PFSK-1 (cell line): ENCODE results near the gene HOXC12. TPM values are rescaled to one million over a fixed set of nuclear protein-coding genes. Genes with fewer than 3 reads are reported as not detected.

Experiments used
- FOXP2 ChIP-seq: optimal IDR thresholded peaks from 2 replicates; pipeline ENCODE3; 2011; ENCODE audit warnings: borderline replicate concordance, control low read depth, inconsistent platforms; ENCODE audit not compliant: insufficient read depth; ENCODE audit errors: extremely low read length, extremely low read depth
- POLR2AphosphoS5 ChIP-seq: IDR thresholded peaks from 2 replicates; pipeline ENCODE4 v1.6.1; 2012; ENCODE audit warnings: low read depth, mild to moderate bottlenecking, control low read depth, low read length, moderate library complexity
- SIN3A ChIP-seq: IDR thresholded peaks from 2 replicates; pipeline ENCODE4 v1.6.1; 2012; ENCODE audit warnings: mild to moderate bottlenecking, low read length, moderate library complexity, borderline replicate concordance; ENCODE audit not compliant: insufficient read depth
- TAF1 ChIP-seq: IDR thresholded peaks from 2 replicates; pipeline ENCODE4 v1.6.1; 2012; ENCODE audit warnings: low read length, control low read depth, borderline replicate concordance; ENCODE audit not compliant: insufficient read depth
- polyA plus RNA-seq: library from polyadenylated mRNA; unstranded; fragments of >200 nt; gene quantifications from one replicate; pipeline ENCODE4 v1.2.1, GENCODE V29; 2012; ENCODE audit warnings: low read depth, missing spikeins; ENCODE audit not compliant: insufficient read length
- TF ChIP-seq, protein P1 (sequence below), 2 experiments: IDR thresholded peaks; 2 replicates each; pipeline versions ENCODE4 v1.6.1 to v1.8.0; 2011 to 2012; ENCODE audit warnings: low read depth in 2 of 2, low read length in 2 of 2, control low read depth in 1 of 2, inconsistent platforms in 1 of 2, mild to moderate bottlenecking in 1 of 2, moderate library complexity in 1 of 2; ENCODE audit not compliant: insufficient read depth in 1 of 2

Gene HOXC12, protein sequence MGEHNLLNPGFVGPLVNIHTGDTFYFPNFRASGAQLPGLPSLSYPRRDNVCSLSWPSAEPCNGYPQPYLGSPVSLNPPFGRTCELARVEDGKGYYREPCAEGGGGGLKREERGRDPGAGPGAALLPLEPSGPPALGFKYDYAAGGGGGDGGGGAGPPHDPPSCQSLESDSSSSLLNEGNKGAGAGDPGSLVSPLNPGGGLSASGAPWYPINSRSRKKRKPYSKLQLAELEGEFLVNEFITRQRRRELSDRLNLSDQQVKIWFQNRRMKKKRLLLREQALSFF
- polyA plus RNA-seq = not detected

DNA sequence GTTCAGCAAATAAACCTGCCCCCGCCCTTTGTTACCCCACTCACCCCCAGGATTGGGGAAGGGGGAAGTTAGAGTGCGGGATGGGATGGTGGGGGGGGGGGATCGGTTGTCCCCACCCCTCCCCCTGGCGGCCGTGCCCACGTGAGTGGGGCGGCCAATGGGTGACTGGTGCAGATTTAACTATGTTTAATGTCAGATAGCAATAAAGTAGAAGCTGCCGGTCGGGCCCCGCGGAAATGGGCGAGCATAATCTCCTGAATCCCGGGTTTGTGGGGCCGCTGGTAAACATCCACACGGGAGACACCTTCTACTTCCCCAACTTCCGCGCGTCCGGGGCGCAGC is at the start of gene HOXC12:
Gene HOXC12 (plus strand): TSS at position 210 of the 342 bp plus-strand sequence. CDS start 27 bp downstream, at position 237.
- TF ChIP-seq FOXP2 = no peak
- no peak for TF ChIP-seq SIN3A
- TF ChIP-seq, protein P1, sequence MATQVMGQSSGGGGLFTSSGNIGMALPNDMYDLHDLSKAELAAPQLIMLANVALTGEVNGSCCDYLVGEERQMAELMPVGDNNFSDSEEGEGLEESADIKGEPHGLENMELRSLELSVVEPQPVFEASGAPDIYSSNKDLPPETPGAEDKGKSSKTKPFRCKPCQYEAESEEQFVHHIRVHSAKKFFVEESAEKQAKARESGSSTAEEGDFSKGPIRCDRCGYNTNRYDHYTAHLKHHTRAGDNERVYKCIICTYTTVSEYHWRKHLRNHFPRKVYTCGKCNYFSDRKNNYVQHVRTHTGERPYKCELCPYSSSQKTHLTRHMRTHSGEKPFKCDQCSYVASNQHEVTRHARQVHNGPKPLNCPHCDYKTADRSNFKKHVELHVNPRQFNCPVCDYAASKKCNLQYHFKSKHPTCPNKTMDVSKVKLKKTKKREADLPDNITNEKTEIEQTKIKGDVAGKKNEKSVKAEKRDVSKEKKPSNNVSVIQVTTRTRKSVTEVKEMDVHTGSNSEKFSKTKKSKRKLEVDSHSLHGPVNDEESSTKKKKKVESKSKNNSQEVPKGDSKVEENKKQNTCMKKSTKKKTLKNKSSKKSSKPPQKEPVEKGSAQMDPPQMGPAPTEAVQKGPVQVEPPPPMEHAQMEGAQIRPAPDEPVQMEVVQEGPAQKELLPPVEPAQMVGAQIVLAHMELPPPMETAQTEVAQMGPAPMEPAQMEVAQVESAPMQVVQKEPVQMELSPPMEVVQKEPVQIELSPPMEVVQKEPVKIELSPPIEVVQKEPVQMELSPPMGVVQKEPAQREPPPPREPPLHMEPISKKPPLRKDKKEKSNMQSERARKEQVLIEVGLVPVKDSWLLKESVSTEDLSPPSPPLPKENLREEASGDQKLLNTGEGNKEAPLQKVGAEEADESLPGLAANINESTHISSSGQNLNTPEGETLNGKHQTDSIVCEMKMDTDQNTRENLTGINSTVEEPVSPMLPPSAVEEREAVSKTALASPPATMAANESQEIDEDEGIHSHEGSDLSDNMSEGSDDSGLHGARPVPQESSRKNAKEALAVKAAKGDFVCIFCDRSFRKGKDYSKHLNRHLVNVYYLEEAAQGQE (IDR thresholded peaks at IDR 0.05; ENCODE audit: insufficient read depth in 1 of 2, low read depth in 2 of 2, low read length in 2 of 2) = no peak
- no peak for TF ChIP-seq TAF1
- no peak for TF ChIP-seq POLR2AphosphoS5

DNA sequence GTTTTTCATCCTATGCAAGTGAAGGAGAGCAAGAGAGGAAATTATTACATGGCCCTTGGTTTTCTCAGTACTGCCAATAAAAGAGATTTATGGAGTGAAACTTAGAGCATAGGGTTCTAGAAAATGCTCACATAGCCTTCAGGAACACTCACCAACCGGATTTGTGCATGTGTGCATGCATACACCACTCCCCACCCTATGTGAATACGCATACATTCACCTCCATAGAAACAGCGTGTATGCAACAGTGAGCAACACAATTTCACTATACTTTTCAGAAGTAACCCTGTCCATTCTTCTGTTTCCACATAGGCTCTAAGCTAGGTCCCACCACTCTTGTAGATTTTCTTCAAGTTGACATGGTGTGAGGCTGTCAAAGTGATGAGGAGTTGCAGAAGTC is 47.6 kb upstream of the HOXC12 start:
- TF ChIP-seq, protein P1 (IDR thresholded peaks at IDR 0.05; ENCODE audit: insufficient read depth in 1 of 2, low read depth in 2 of 2, low read length in 2 of 2) = no peak
- TF ChIP-seq POLR2AphosphoS5 = no peak
- TF ChIP-seq SIN3A = no peak
- TF ChIP-seq FOXP2 = no peak

DNA sequence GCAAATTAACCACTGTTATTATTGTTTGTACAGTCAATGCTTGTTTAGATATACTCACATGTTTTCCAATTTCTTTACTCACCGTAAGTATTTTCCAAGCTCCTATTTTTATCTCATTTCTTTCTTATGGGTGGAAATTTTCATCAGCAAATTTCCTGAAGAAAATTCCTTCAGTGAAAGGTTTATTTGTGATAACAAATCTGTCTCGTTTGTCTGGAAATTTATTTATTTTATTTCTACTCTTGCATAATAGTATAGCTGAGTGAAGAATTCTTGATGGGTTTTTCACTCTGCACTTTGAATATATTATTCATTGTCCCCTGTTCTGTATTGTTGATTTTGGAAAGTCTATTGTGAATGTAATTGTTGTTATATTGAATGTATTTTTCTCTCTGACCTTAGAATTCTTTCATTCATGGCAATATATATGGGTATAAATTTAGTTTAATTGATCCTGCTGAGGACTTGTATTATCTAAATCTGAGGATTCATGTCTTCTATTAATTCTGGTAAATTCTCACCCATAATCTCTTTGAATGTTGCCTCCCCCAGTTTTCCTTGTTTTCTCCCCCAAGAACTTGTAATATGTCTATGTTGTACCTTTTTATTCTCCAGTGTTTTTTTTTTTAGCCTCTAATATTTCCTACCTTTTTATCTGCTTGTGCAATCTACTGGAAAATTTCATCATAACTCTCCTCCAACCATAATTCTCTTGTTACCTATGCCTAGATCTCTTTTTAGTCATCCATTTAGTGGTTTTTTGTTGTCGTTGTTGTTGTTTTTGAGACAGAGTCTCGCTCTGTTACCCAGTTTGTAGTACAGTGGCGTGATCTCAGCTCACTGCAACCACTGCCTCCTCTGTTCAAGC is 37.7 kb upstream of the HOXC12 start:
- TF ChIP-seq TAF1 (no peak), POLR2AphosphoS5 (no peak)

DNA sequence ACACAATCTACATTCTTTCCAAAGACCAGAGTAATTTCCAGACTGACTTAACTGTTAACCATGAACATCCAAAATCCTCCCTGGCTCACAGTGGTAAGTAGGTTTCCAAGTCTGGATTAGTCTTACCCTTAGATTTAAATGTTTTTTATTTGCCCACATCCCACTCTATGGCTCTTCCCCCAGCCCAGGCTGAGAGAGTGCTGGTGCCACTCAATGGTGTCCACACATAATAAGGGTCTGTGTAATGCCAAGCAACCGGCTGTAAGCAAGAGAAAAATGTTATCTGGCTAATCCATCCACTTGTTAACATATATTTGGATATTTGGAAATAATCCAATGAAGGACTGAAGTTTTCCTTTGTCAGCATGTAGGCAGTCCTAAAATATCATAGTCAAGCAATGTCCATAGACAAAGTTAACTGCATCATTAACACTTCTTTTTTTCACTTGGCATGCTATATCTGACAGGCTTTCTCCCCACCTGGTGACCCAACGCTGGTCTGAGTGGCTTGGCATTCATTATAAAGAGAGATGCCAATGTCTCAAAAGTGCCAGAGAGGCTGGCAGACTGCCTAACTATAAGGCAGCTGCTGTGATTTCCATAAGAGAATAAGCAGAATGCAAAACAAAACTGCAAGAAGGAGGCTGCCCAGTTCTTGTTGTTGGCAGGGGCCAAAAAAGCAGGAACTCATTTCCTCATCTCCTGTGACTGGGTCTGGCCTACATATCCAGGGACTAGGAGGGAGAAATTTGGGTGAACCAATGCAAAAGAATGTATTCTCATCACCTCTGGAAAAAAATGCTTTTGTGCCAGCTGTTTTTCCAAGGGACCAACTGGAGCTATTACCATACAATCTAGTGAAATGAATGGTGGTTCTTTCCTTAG is 29.9 kb upstream of the HOXC12 start:
- no peak for TF ChIP-seq FOXP2
- TF ChIP-seq, protein P1 (IDR thresholded peaks at IDR 0.05; ENCODE audit: insufficient read depth in 1 of 2, low read depth in 2 of 2, low read length in 2 of 2) = no peak
- TF ChIP-seq SIN3A = no peak
- no peak for TF ChIP-seq POLR2AphosphoS5
- TF ChIP-seq TAF1 = no peak

DNA sequence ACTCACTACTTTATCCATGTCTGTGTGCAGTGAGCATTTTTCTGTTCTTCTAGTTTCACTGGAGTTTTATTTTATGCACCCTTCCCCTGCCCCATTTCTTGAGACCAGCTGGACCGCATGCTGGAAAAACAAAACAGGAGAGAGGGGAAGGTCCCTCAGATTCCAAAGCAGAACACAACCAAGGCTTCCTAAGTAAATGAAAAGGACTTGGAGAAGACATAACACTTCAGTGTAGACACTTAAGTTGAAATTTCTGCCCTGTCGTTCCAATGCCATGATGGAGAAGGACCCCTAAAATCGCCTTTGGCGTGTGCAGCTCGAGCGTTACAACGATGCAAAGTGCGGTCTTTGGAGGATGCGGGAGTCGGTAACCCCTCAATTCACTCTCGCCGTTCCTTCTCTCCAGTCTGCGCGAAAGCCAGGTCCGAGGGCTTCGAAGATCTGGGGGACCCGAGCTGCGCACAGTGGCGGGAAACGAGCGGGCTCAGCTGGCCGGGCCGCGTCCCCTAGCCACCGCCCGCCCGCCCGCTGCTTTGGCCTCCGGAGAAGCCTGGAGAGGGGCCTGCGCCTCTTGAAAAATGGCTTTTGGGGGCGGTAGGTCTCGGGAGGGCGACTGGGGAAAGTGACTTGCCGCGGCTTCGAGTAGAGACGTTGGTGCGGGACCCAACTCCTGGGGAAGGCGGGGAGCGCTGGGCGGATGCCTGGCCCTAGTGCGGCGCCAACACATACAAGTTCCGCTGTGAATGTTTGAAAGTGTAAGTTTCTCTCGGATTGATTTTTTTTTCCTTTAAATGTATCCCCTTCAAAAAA is 27.3 kb upstream of the HOXC12 start:
- TF ChIP-seq SIN3A (no peak), POLR2AphosphoS5 (no peak), FOXP2 (no peak), TAF1 (no peak)
- TF ChIP-seq, protein P1 (IDR thresholded peaks at IDR 0.05; ENCODE audit: insufficient read depth in 1 of 2, low read depth in 2 of 2, low read length in 2 of 2) = no peak
